H9 (cell line): ENCODE results near the gene OLIG3. TPM values are rescaled to one million over a fixed set of nuclear protein-coding genes. Genes with fewer than 3 reads are reported as not detected.

ENCODE experiments used
- DNase-seq: peaks from one replicate; pipeline ENCODE4 v3.0.0-alpha.2; 2017
- H2AFZ ChIP-seq: one replicate; pipeline ENCODE4 v1.6.1; 2013; ENCODE audit warnings: mild to moderate bottlenecking, low read length, control low read depth, moderate library complexity
- H2AK5ac ChIP-seq: 2 replicates; pipeline ENCODE4 v1.6.1; 2013; ENCODE audit warnings: low read length, control low read depth, mixed read lengths; ENCODE audit not compliant: insufficient read length
- H2BK120ac ChIP-seq: one replicate; pipeline ENCODE4 v1.6.1; 2013; ENCODE audit warnings: low read depth, mild to moderate bottlenecking, low read length, control low read depth, inconsistent platforms; ENCODE audit not compliant: poor library complexity, severe bottlenecking
- H2BK12ac ChIP-seq: 2 replicates; pipeline ENCODE4 v1.6.1; 2013; ENCODE audit warnings: low read length, control low read depth, mixed read lengths, low read depth; ENCODE audit not compliant: insufficient read length
- H2BK15ac ChIP-seq: 2 replicates; pipeline ENCODE4 v1.6.1; 2013; ENCODE audit warnings: low read depth, low read length, control low read depth
- H2BK20ac ChIP-seq: one replicate; pipeline ENCODE4 v1.6.1; 2013; ENCODE audit warnings: low read depth, mild to moderate bottlenecking, low read length, control low read depth, inconsistent platforms; ENCODE audit not compliant: poor library complexity, severe bottlenecking
- H2BK5ac ChIP-seq: 2 replicates; pipeline ENCODE4 v1.6.1; 2013; ENCODE audit warnings: low read length, control low read depth, mixed read lengths; ENCODE audit not compliant: insufficient read length
- H3K14ac ChIP-seq: 2 replicates; pipeline ENCODE4 v1.6.1; 2013; ENCODE audit warnings: low read length, control low read depth; ENCODE audit not compliant: insufficient read depth
- H3K18ac ChIP-seq: 2 replicates; pipeline ENCODE4 v1.6.1; 2013; ENCODE audit warnings: low read depth, mild to moderate bottlenecking, mixed read lengths, low read length, control low read depth; ENCODE audit not compliant: insufficient read length
- H3K23ac ChIP-seq: 2 replicates; pipeline ENCODE4 v1.6.1; 2013; ENCODE audit warnings: low read length, control low read depth, mixed read lengths, low read depth; ENCODE audit not compliant: insufficient read length
- H3K23me2 ChIP-seq: 2 replicates; pipeline ENCODE4 v1.6.1; 2013; ENCODE audit warnings: low read depth, mild to moderate bottlenecking, mixed read lengths, low read length, control low read depth; ENCODE audit not compliant: insufficient read length, poor library complexity, severe bottlenecking
- H3K27ac ChIP-seq: 2 replicates; pipeline ENCODE4 v1.5.1; 2013; ENCODE audit warnings: low read length, control low read depth, mixed read lengths, low read depth; ENCODE audit not compliant: insufficient read length
- H3K27me3 ChIP-seq: 2 replicates; pipeline ENCODE4 v1.6.1; 2013; ENCODE audit warnings: low read length, control low read depth, inconsistent platforms; ENCODE audit not compliant: insufficient read depth
- H3K4ac ChIP-seq: 2 replicates; pipeline ENCODE4 v1.6.1; 2013; ENCODE audit warnings: low read depth, mild to moderate bottlenecking, control low read depth, inconsistent platforms, low read length, moderate library complexity
- H3K4me1 ChIP-seq: 2 replicates; pipeline ENCODE4 v1.6.1; 2013; ENCODE audit warnings: low read length, control low read depth, inconsistent platforms; ENCODE audit not compliant: insufficient read depth
- H3K4me2 ChIP-seq: 2 replicates; pipeline ENCODE4 v1.6.1; 2013; ENCODE audit warnings: low read length, control low read depth, mixed read lengths; ENCODE audit not compliant: insufficient read length, insufficient read depth
- H3K56ac ChIP-seq: 2 replicates; pipeline ENCODE4 v1.6.1; 2013; ENCODE audit warnings: low read depth, mild to moderate bottlenecking, mixed read lengths, low read length, control low read depth; ENCODE audit not compliant: insufficient read length
- H3K79me1 ChIP-seq: 2 replicates; pipeline ENCODE4 v1.6.1; 2013; ENCODE audit warnings: low read depth, mild to moderate bottlenecking, moderate library complexity, low read length, control low read depth, inconsistent platforms; ENCODE audit not compliant: insufficient read depth, poor library complexity, severe bottlenecking
- H3K79me2 ChIP-seq: 2 replicates; pipeline ENCODE4 v1.6.1; 2013; ENCODE audit warnings: low read length, control low read depth, inconsistent platforms; ENCODE audit not compliant: insufficient read depth
- H3K9ac ChIP-seq: 2 replicates; pipeline ENCODE4 v1.6.1; 2013; ENCODE audit warnings: low read length, control low read depth, mixed read lengths; ENCODE audit not compliant: insufficient read length; ENCODE audit errors: extremely low read depth
- H3K9me3 ChIP-seq: one replicate; pipeline ENCODE4 v1.6.1; 2013; ENCODE audit warnings: low read depth, low read length, inconsistent platforms; ENCODE audit not compliant: control insufficient read depth
- H3T11ph ChIP-seq: one replicate; pipeline ENCODE4 v1.6.1; 2013; ENCODE audit warnings: mild to moderate bottlenecking, low read length, control low read depth, inconsistent platforms
- H4K20me1 ChIP-seq: one replicate; pipeline ENCODE4 v1.6.1; 2013; ENCODE audit not compliant: control insufficient read depth, insufficient read length, insufficient read depth
- H4K5ac ChIP-seq: 2 replicates; pipeline ENCODE4 v1.6.1; 2013; ENCODE audit warnings: low read depth, mild to moderate bottlenecking, mixed read lengths, low read length, control low read depth; ENCODE audit not compliant: insufficient read length
- H4K8ac ChIP-seq: replicated peaks from 2 replicates; pipeline ENCODE4 v1.6.1; 2013; ENCODE audit warnings: low read length, control low read depth, mixed read lengths, low read depth; ENCODE audit not compliant: insufficient read length
- H4K91ac ChIP-seq: 2 replicates; pipeline ENCODE4 v1.6.1; 2013; ENCODE audit warnings: low read depth, mild to moderate bottlenecking, moderate library complexity, mixed read lengths, low read length, control low read depth; ENCODE audit not compliant: insufficient read length
- H3K27ac Mint-ChIP-seq, 3 experiments: 2 replicates in 2 of 3; 3 replicates in 1 of 3; pipeline ENCODE4 v1.8.0; 2020 to 2021; ENCODE audit warnings: mixed read lengths in 3 of 3, mild to moderate bottlenecking in 1 of 3, moderate library complexity in 1 of 3
- H3K27me3 Mint-ChIP-seq: 2 replicates; pipeline ENCODE4 v1.8.0; 2021; ENCODE audit warnings: low read depth, mild to moderate bottlenecking, moderate library complexity, mixed read lengths
- H3K36me3 Mint-ChIP-seq, 3 experiments: 2 replicates in 2 of 3; 3 replicates in 1 of 3; pipeline ENCODE4 v1.8.0; 2020 to 2021; ENCODE audit warnings: low read depth in 3 of 3, mixed read lengths in 3 of 3; ENCODE audit not compliant: insufficient read depth in 1 of 3
- H3K4me1 Mint-ChIP-seq, 2 experiments: 2 replicates each; pipeline ENCODE4 v1.8.0; 2020; ENCODE audit warnings: mixed read lengths in 2 of 2
- H3K4me3 Mint-ChIP-seq, 2 experiments: 2 replicates in 1 of 2; 3 replicates in 1 of 2; pipeline ENCODE4 v1.8.0; 2020 to 2021; ENCODE audit warnings: mild to moderate bottlenecking in 2 of 2, mixed read lengths in 2 of 2, moderate library complexity in 1 of 2
- H3K9me3 Mint-ChIP-seq, 2 experiments: 2 replicates in 1 of 2; 3 replicates in 1 of 2; pipeline ENCODE4 v1.8.0; 2020; ENCODE audit warnings: mild to moderate bottlenecking in 2 of 2, mixed read lengths in 2 of 2, moderate library complexity in 1 of 2
- CTCF ChIP-seq: fragments of 200-600 bp; sonication (generic); conservative IDR thresholded peaks from 3 replicates; pipeline ENCODE4 v1.8.0; 2021; ENCODE audit warnings: antibody characterized with exemption, mild to moderate bottlenecking
- WGBS: extraction: QIAGEN DNeasy Blood & Tissue Kit; methylation state at CpG from one replicate; pipeline ENCODE4 v1.1.7; 2013; ENCODE audit warnings: missing lambda C conversion rate, low lambda C conversion rate, mixed read lengths; ENCODE audit not compliant: insufficient read length; ENCODE audit errors: extremely low coverage; 5-methylcytosine and 5-hydroxymethylcytosine counted together
- total RNA-seq: library from RNA; stranded (reverse); gene quantifications from 2 replicates; pipeline ENCODE4 v1.2.1, GENCODE V29; 2021

OLIG3 gene
- total RNA-seq, 1 experiment from 2014 or later: 0.22 TPM

- H4K8ac ChIP-seq: no peak overlapping the region
- no peaks in the 10 kb centered on the region for H3K79me1 ChIP-seq
- peak overlapping the region; percentile 81 for H3K4me2 ChIP-seq
- H2BK20ac ChIP-seq: no peak overlapping the region
- H2BK12ac ChIP-seq: no peak overlapping the region
- peaks cover 2% of the 10 kb centered on the region for H4K20me1 ChIP-seq
- H2BK15ac ChIP-seq: no peak overlapping the region
- no peak overlapping the region for H3K27ac Mint-ChIP-seq
- no peak overlapping the region for H3T11ph ChIP-seq
- H3K79me2 ChIP-seq: no peaks in the 10 kb centered on the region
- no peaks in the 10 kb centered on the region; the same call in 1 of the 2 replicates for H3K4me1 ChIP-seq
- no peak overlapping the region for H3K23ac ChIP-seq
- DNase-seq: peak; percentile 46
- H3K36me3 Mint-ChIP-seq: no peaks in the 10 kb centered on the region; a peak in 1 of 7 replicates
- no peak overlapping the region for H4K5ac ChIP-seq
- WGBS: no CpG with 5 or more reads among the region's 41 CpGs
- H3K23me2 ChIP-seq: peaks cover 37% of the 10 kb centered on the region
- H3K56ac ChIP-seq: no peak overlapping the region
- H2AFZ ChIP-seq: no peak overlapping the region
- no peak for TF ChIP-seq CTCF
- H3K27me3 Mint-ChIP-seq: peaks cover 100% of the 10 kb centered on the region
- peaks cover 0 to 3% of the 10 kb centered on the region in 2 experiments; a peak in 2 of 5 replicates for H3K9me3 Mint-ChIP-seq
- H4K91ac ChIP-seq: no peak overlapping the region
- H2BK120ac ChIP-seq: no peak overlapping the region
- no peak overlapping the region for H3K27ac ChIP-seq
- peaks cover 87% of the 10 kb centered on the region for H3K27me3 ChIP-seq
- no peak overlapping the region for H3K18ac ChIP-seq
- H3K4me1 Mint-ChIP-seq: peaks cover 65 to 74% of the 10 kb centered on the region in 2 experiments
- H3K9ac ChIP-seq: no peak overlapping the region
- H3K4me3 Mint-ChIP-seq: peak overlapping the region; percentile 60 to 86
- H3K4ac ChIP-seq: no peak overlapping the region
- H3K9me3 ChIP-seq: no peaks in the 10 kb centered on the region
- H2BK5ac ChIP-seq: no peak overlapping the region
- H3K14ac ChIP-seq: no peak overlapping the region
- no peak overlapping the region for H2AK5ac ChIP-seq
Measured at GRCh38 chr6:137494988-137495702, 951 bp upstream of the OLIG3 start.
